GM21528 (cell line): ENCODE measurements around the gene ATP2B2.

Source experiments
- ATAC-seq: cut with Tn5 transposase; IDR thresholded peaks from one replicate; pipeline ENCODE4 v1.9.1; 2021; ENCODE audit warnings: mild to moderate bottlenecking, moderate library complexity; ENCODE audit not compliant: unreplicated experiment, low FRiP score

ATP2B2 gene

DNA sequence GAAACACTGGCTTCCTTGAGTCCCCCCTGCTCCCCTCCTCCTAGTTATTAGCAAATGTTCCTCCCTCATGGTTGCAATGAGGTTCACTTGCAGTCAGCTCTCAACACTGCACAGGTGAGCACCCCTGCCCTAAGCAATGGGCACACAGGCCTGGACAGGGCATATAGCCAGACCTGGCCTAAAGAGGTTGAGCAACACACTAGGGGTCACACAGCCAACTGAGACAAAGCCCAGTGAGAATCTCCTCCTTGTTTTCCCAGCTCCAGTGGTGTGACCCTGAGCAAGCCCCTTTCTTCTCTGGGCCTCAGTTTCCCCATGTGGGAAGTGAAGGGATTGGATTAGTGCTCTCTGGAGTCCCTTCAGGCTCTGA, 49.9 kb downstream of the ATP2B2 start:
- no peak for ATAC-seq

- ATAC-seq = no peak
These were observed 50.4 kb downstream of the ATP2B2 start for GRCh38 chr3:10454907-10455544.

GRCh38 chr3:10453431-10454163, 51.8 kb downstream of the ATP2B2 start:
- ATAC-seq = no peak

GRCh38 chr3:10450494-10451440, 54.6 kb downstream of the ATP2B2 start:
- no peak for ATAC-seq

GRCh38 chr3:10449436-10449835, 56.0 kb downstream of the ATP2B2 start:
- ATAC-seq = no peak

GRCh38 chr3:10448544-10448943, 56.8 kb downstream of the ATP2B2 start:
- ATAC-seq = no peak

DNA sequence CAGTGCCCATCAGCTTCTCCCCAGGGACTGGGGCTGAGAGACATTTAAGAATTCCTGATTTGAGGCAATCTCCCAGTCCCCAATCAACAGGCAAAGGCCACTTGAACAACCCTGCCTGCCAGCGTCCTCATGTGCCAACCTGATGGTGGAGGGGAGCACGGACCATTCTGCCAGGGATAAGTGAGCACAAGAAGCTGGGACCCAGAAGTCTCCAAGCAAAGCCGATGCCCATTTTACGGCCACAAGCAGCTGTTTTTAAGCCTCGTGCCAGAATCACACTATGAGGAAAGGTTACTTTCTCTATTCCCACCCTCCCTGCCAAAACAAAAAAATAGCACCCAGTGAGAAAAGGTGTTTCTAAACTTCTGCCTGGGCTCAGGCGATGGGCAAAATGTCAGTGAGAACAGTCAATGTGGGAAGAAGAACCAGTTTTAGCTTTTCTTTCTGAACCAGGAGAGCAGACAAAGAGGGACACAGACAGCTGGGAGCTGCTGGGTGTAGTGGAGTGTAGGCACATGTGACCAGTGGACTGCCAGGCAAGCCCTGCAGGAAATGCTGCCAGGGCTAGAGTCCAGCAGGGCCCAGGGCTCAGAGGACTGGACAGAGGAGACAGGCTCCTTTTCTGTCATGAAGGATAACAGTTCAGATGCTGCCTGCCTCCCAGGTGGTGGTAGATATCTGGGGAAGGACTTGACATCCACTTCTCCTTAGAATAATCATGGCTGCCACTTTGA, 57.7 kb downstream of the ATP2B2 start:
- no peak for ATAC-seq

DNA sequence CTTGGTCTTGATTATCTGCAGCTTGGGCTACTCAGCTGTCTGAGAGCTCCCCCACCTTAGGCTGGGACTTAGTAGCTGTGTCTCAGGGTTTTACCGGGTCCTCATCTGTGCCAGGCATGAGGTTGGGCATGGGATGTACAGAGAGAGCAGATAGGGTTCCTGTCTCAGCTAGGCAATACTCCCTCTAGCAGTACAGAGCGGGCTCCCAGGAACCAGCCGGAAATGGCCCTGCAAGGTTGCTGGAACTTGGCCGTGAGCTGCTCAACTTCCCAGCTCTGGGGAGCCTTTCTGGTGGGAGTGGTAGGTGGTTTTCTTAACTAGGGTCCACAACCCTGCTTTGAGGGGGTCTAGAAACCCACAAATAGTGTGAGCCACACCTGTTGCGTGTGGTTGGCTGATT, 58.3 kb downstream of the ATP2B2 start:
- ATAC-seq = no peak

DNA sequence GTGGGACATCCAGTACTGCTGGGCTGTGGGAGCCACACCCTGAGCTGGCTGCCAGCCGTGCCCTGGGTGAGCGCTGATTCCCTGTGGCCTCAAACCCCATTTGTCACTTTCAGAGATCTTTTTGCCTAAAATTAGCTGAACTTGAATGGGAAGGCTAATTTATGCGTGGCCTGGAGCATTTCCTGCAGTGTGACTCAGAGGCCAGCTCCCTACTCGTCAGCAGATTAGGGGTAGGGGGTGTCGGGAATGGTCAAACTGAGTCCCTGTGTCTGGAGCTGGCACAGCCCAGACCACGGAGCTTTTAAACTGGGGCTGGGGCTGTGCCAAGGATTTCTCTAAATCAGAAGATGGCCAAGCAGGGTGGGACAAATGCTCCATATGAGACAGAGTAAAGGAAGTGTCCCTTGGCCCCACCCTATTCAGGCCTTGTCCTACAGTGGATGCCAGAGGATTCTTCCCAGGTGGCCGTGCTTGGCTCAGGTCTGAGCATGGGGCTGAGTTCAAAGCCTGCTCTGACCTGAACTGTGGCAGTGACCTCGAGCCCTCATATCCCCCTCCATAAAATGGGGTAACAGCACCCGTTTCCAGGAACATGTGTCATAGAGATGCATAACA, 59.7 kb downstream of the ATP2B2 start:
- no peak for ATAC-seq

DNA sequence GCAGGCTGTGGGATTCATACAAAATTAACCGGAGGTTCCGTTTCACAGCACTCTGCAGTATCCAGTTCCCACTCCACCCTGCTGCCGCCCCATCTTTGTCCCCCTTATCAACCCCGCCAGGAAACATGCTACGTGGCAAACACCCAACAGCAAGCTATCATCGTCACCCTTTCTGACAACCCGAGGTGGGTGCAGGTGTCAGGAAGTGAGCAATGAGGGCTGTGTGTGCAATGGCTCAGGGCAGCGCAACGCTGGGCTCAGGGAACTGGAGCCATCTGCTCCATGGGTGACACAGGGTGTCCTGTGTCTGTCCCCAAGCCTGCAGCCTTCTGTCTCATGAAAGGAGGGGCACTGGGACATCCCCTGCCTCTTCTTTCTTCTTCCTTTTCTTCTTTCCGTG, 60.9 kb downstream of the ATP2B2 start:
- ATAC-seq = no peak

- no peak for ATAC-seq
These were observed 61.3 kb downstream of the ATP2B2 start for GRCh38 chr3:10444110-10444429.

GRCh38 chr3:10443272-10444109, 61.9 kb downstream of the ATP2B2 start:
- ATAC-seq = no peak

DNA sequence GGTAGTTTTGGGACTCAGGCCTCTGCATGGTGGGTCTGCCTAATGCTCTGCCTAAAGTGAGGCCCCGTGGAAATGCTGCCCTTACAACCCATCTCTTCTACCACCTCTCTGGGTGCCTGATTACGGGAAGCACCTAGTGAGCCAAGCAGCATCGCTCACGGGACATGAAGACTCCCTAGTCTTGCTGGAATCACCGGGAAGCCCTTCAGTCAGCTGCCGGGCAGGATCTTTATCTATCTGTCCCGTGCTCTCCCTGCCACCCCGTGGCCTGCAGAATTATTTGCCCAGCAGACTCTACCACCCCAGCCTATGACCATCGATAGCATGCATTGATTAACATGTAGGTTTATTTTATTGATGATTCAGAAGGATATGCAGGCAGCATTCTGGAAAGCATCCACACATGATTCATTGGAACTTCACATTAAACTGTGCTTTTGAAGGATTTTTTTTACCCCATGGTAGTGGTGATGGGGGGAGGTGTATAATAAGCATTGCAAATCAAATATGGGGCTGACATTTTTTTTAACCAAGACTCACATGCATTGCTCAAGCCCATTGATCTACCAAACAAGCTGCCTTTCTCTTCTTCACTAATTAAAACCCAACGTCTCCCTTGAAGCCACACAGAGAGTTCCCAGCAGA, 63.1 kb downstream of the ATP2B2 start:
- ATAC-seq = no peak

DNA sequence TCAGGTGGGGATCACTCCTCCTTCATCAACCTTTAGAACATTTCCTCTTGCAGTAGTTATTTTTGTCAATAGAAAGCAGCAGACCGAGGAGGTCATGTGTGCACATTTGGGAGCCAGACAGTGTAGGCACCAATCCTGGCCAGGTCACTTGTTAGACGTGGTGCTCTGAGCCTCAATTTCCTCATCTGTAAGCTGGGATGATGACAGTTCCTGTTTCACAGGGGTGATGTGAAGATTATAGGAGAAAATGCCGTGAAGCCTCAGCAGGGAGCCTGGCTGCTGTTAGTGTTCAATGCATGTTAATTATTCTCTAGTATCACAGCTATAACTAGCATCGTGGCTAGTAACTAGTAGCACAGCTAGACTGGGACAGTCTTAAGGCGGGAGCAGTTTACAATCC, 64.7 kb downstream of the ATP2B2 start:
- no peak for ATAC-seq

DNA sequence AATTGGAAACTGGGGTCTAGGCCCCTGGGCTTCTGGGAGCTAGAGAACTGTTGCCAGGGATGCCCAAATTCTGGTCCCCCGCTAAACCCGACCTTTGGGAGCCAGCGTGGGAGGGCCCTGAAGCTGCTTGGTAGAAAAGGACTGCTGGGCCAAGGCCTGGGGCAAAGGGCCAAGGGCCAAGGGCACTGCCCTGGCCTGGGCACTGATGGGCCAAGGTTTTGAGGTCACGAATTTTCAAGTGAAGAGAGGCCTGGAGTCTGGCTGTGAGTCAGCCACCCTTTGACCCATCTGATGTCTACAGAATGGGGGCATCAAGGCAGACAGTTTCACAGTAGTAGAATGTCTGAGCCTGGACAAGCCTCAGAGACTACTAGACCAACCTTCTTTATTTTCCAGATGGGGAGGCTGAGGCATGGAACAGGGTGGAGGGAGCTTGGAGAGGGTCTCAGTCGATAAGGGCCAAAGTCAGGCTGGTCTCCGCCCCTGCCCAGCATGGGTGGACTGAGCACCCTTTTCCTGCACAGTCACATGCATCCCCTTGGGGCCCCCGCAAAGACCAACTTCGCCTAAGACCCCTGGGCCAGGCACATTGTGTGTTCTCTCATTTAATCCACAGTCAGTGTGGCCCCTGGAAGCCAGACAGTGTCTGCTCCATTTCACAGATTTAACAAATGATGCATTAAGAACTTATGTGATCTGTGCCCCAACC, 66.3 kb downstream of the ATP2B2 start:
- ATAC-seq = no peak

DNA sequence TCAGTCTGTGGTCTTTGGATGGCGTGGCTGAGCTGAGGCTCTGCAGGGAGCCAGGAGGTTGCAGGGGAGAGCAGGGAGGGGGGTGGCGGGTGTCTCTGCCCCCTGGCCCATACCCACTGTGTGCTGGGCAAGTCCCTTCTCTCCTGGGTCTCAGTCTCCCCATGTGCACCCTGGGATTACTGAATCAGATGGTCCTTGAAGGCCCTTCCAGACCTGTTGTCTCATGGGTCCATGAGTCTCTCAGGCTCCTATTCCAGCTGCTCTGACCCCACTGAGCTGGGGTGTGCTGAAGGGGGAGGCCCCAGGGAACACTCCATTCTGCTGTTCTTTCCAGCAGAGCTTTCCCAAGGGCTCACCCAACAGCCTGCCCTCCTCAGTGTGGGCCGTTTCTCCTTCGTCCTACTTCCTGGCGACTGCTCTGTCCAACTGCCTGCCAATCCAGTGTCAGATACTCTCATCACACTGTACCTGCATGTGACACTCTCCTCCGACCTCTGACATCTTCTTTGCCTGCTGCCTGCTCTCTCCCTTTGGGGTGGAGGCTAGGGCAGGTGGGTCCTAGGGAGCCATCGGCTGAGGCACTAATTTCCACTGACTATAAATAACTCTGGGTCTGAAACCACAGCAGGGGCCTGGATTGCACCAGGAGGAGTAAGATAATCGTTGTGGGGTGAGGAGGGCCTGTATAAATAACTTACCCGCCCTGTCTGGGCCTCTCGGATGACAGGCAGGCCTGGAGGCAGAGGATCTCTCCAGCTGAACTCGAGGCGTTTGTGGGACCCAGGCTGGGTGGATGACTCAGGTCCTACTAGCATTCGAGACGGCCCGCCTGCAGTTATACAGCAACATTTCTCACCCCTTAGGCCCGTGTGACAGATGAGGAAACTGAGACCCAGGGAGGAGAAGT, 67.1 kb downstream of the ATP2B2 start:
- ATAC-seq = no peak

DNA sequence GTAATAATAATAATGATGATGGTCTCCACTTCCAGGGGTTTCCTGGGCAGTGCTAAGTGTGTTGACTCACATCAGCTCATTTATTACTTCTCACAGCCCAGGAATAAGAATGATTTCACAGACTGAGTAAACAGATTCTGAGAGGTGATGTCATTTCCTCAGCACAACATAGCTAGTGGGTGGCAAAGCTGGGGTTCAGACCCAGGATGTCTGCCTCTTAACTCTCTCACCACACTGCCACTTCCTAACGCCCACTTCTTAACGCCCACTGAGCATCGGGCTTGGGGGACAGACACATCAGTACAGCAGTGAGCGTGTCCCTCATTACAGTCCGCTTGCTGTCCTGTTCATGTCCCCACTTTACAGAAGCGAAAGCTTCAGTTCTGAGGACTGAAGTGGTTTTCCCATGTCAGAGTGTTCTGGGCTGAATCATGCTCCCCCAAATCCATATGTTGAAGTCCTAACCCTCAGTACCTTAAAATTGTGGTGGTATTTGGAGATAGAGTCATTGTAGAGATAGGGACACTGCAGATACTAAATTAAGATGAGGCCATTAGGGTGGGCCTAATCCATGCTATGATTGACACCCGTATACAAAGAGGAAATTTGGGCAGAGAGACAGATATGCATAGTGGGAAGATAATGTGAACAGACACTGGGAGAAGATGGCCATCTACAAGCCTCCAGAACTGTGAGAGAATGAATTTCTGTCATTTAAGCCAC, 68.0 kb downstream of the ATP2B2 start:
- no peak for ATAC-seq
